HL-60 (cell line): ENCODE data around the gene FOXO4.

Source experiments
- CTCF ChIP-seq: IDR thresholded peaks from one replicate; pipeline ENCODE4 v1.5.1; 2011; ENCODE audit warnings: low read length, control low read depth, inconsistent platforms; ENCODE audit not compliant: insufficient read depth
- POLR2AphosphoS5 ChIP-seq: IDR thresholded peaks from 2 replicates; pipeline ENCODE4 v1.6.1; 2012; ENCODE audit warnings: low read depth

GRCh38 chrX:71144651-71145050 lies 49.0 kb downstream of the FOXO4 start, which contains the start of gene NLGN3:
- TF ChIP-seq CTCF (no peak), POLR2AphosphoS5 (no peak)
